ENCODE results near the gene ANKHD1. TPM values are rescaled to one million over a fixed set of nuclear protein-coding genes. Genes with fewer than 3 reads are reported as not detected.

Gene ANKHD1
- total and polyA plus RNA-seq, 9 of the 15 experiments (the other 6 are each of a cell fraction or from before 2014, with no cell fraction given) = 38.9 to 138 (median 78.7) TPM

GRCh38 chr5:140557136-140557805, 155.6 kb downstream of the ANKHD1 start, which contains the start of gene SRA1 (continued):
- TF ChIP-seq TEAD4 (IDR thresholded peaks at IDR 0.05; ENCODE audit: low read length) (no peak), TEAD4 (CRISPR knock-in tag; IDR thresholded peaks at IDR 0.05; ENCODE audit: borderline replicate concordance) (no peak), ZNF133 (CRISPR knock-in tag; IDR thresholded peaks at IDR 0.05) (no peak), GATAD2A (IDR thresholded peaks at IDR 0.05) (no peak), CREB3 (tag; conservative IDR thresholded peaks at IDR 0.05; ENCODE audit: low read depth) (0 out of 2 replicates have a peak, but pooled peaks have one; percentile 29), TOE1 (IDR thresholded peaks at IDR 0.05; ENCODE audit: borderline replicate concordance) (peak; percentile 24; the same call in 1 of the 2 replicates), TOE1 (CRISPR knock-in tag; IDR thresholded peaks at IDR 0.05; ENCODE audit: borderline replicate concordance, low read depth) (no peak), ZNF592 (IDR thresholded peaks at IDR 0.05) (no peak; the same call in 1 of the 2 replicates), CREB1 (IDR thresholded peaks at IDR 0.05) (peak; percentile 90), CREB1 (CRISPR knock-in tag; IDR thresholded peaks at IDR 0.05) (peak; percentile 94), HOXB6 (CRISPR knock-in tag; IDR thresholded peaks at IDR 0.05; ENCODE audit: borderline replicate concordance) (no peak), SRF (CRISPR knock-in tag; IDR thresholded peaks at IDR 0.05) (no peak), POLR2A (conservative IDR thresholded peaks at IDR 0.05) (peak; percentile 96), ZNF124 (CRISPR knock-in tag; IDR thresholded peaks at IDR 0.05) (no peak), ATF1 (CRISPR knock-in tag; IDR thresholded peaks at IDR 0.05) (peak; percentile 42; the same call in 1 of the 2 replicates), ATF1 (tag; IDR thresholded peaks at IDR 0.05) (peak; percentile 95), ZFP36 (IDR thresholded peaks at IDR 0.05; ENCODE audit: low read depth, low read length, partially characterized antibody) (no peak), SMARCA5 (IDR thresholded peaks at IDR 0.05) (no peak), ETV1 (tag; conservative IDR thresholded peaks at IDR 0.05; ENCODE audit: low read depth) (peak; percentile 91), RBM15 (IDR thresholded peaks at IDR 0.05; ENCODE audit: insufficient read depth, low read length) (no peak), IRF1 (CRISPR knock-in tag; IDR thresholded peaks at IDR 0.05; ENCODE audit: borderline replicate concordance) (no peak), POLR3G (IDR thresholded peaks at IDR 0.05; ENCODE audit: extremely low read depth, insufficient read length, insufficient replicate concordance) (no peak), SAP30 (IDR thresholded peaks at IDR 0.05; ENCODE audit: borderline replicate concordance, insufficient read depth, low read depth, low read length, poor library complexity, severe bottlenecking) (peak; percentile 92), ZNF57 (CRISPR knock-in tag; IDR thresholded peaks at IDR 0.05) (no peak), CSDE1 (IDR thresholded peaks at IDR 0.05) (no peak)
